ENCODE measurements around the gene SUPT4H1. TPM values are rescaled to one million over a fixed set of nuclear protein-coding genes. Genes with fewer than 3 reads are reported as not detected.

Gene SUPT4H1
- total RNA-seq, 3 donors from 2014 or later (not counting 1 experiment from before 2014, with no cell fraction given): 55.9 to 68.3 (median 68.1) TPM

DNA sequence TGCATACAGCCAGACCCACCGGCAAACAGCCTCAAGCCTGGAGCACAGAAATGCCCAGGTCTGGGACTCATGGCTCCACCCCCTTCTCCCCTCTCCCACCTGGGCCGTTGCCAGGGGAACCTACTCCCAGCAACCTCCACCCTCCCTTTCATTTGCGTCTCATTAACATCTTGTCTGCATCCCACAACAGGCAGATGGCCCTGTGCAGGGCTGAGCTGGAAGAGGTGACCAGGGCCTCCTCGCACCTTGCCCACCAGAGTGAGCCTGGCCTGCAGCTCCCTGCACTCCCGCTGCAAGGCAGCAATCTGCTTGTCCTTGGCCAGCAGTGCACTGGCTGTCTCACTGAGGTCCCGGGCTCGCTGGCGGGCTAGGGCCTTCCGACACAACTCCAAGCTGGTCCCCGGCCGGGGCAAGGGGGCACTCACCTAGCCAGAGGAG is 26.7 kb downstream of the SUPT4H1 start:
- Histone ChIP-seq H3K27me3 (ENCODE audit: control insufficient read depth, insufficient read depth, low read length) (no peaks in the 10 kb centered on the region), H3K36me3 (ENCODE audit: control insufficient read depth, insufficient read depth, low read length) (peaks cover 34% of the 10 kb centered on the region), H3K9me3 (ENCODE audit: control insufficient read depth, insufficient read depth, low read length) (no peaks in the 10 kb centered on the region), H3K27ac (ENCODE audit: low read length) (no peak overlapping the region), H3K4me1 (ENCODE audit: control insufficient read depth, insufficient read depth, low read length) (peaks cover 70% of the 10 kb centered on the region), H3K4me3 (ENCODE audit: low read length) (no peak overlapping the region)
- intact Hi-C loops (cut with micrococcal nuclease): no loop called here
- Mint-ChIP-seq H3K27me3 (ENCODE audit: low read depth in 2 of 2) (no peaks in the 10 kb centered on the region), H3K4me3 (peak overlapping the region; percentile 90), H3K36me3 (peaks cover 10% of the 10 kb centered on the region), H3K9me3 (no peaks in the 10 kb centered on the region), H3K27ac (peak overlapping the region; percentile 87 to 93), H3K4me1 (peaks cover 61 to 68% of the 10 kb centered on the region in 2 donors)
- ATAC-seq (no peak), DNase-seq (no peak)
- WGBS (ENCODE audit: insufficient coverage): 83% methylated on average over 11 of the region's 11 CpGs
- TF ChIP-seq, protein P1, sequence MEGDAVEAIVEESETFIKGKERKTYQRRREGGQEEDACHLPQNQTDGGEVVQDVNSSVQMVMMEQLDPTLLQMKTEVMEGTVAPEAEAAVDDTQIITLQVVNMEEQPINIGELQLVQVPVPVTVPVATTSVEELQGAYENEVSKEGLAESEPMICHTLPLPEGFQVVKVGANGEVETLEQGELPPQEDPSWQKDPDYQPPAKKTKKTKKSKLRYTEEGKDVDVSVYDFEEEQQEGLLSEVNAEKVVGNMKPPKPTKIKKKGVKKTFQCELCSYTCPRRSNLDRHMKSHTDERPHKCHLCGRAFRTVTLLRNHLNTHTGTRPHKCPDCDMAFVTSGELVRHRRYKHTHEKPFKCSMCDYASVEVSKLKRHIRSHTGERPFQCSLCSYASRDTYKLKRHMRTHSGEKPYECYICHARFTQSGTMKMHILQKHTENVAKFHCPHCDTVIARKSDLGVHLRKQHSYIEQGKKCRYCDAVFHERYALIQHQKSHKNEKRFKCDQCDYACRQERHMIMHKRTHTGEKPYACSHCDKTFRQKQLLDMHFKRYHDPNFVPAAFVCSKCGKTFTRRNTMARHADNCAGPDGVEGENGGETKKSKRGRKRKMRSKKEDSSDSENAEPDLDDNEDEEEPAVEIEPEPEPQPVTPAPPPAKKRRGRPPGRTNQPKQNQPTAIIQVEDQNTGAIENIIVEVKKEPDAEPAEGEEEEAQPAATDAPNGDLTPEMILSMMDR (IDR thresholded peaks at IDR 0.05): no peak

DNA sequence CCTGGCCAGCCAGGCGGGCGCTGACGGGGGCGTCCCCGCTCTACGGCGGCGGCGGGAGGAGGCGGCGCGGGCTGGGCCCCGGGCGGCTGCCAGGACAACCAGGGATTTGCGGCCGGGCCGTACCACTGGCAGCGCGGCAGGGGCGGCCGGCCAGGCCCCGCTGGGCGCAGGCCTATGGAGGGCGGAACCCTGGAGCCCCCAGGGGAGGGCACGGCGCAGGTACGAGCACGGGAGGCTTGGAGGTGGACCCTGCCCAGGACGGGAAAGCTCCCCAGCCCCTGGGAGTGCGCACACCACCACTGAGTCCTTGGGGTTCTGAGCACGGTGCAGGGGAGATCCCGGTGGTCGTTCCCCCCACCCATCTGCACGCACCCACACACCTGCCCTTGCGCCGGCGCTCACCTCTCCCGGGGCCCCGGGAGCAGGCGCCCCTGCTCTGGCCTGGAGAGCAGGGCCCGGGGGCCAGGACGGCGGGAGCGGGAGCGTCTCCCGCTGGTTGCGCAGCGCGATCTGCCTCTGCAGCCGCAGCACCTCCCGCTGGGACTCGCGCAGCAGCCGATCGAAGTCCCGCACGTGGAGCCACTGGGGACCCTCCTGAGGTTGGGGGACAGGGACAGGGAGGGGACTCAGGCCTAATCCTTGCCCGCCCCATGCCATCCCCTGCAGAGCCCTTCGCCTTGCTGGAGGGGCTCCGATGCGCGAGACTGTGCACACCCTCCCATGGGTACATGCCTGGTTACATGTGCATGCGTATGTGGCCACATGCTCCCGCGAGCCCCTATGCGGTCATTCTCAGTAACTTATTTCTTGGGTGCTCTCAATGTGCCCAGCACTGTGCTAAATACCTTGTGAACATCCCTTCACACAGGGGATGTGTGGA is 27.4 kb downstream of the SUPT4H1 start:
- no peaks in the 10 kb centered on the region for H3K9me3 Mint-ChIP-seq
- peak overlapping the region; percentile 13 for H3K4me3 ChIP-seq (ENCODE audit: low read length)
- no peaks in the 10 kb centered on the region for H3K27me3 Mint-ChIP-seq (ENCODE audit: low read depth in 2 of 2)
- H3K9me3 ChIP-seq (ENCODE audit: control insufficient read depth, insufficient read depth, low read length): no peaks in the 10 kb centered on the region
- H3K4me1 Mint-ChIP-seq: peaks cover 55 to 61% of the 10 kb centered on the region in 2 donors
- H3K36me3 ChIP-seq (ENCODE audit: control insufficient read depth, insufficient read depth, low read length): peaks cover 34% of the 10 kb centered on the region
- no peaks in the 10 kb centered on the region for H3K27me3 ChIP-seq (ENCODE audit: control insufficient read depth, insufficient read depth, low read length)
- peaks cover 7% of the 10 kb centered on the region for H3K36me3 Mint-ChIP-seq
- WGBS (ENCODE audit: insufficient coverage): 30% methylated on average over 66 of the region's 66 CpGs
- H3K4me3 Mint-ChIP-seq: peak overlapping the region; percentile 90
- TF ChIP-seq, protein P1 (IDR thresholded peaks at IDR 0.05): no peak
- DNase-seq (peak in 1 of 2 donors; percentile 16), ATAC-seq (no peak)
- peaks cover 70% of the 10 kb centered on the region for H3K4me1 ChIP-seq (ENCODE audit: control insufficient read depth, insufficient read depth, low read length)
- H3K27ac Mint-ChIP-seq: peak overlapping the region; percentile 87 to 93
- no peak overlapping the region for H3K27ac ChIP-seq (ENCODE audit: low read length)
- intact Hi-C loops (cut with micrococcal nuclease): no loop called here

DNA sequence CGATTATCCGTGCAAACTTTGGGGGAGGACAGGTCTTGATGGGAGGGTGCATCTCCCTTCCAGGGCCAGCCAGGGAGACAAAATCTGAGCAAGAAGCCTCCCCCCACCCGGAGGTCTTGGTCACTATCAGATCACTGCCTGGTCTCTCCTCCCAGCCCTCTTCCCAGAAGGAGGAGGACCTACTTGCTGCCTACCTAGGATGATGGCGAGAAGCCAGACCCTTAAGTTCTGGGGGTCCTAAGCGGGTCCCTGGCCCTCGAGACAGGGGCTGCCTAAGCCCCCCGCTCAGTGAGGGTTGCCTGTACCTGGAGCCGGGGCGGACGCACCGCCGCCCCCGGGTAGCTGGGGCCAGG is 28.0 kb downstream of the SUPT4H1 start:
- Histone ChIP-seq H3K27me3 (ENCODE audit: control insufficient read depth, insufficient read depth, low read length) (no peaks in the 10 kb centered on the region), H3K4me3 (ENCODE audit: low read length) (no peak overlapping the region), H3K27ac (ENCODE audit: low read length) (no peak overlapping the region), H3K36me3 (ENCODE audit: control insufficient read depth, insufficient read depth, low read length) (peaks cover 40% of the 10 kb centered on the region), H3K4me1 (ENCODE audit: control insufficient read depth, insufficient read depth, low read length) (peaks cover 70% of the 10 kb centered on the region), H3K9me3 (ENCODE audit: control insufficient read depth, insufficient read depth, low read length) (no peaks in the 10 kb centered on the region)
- Mint-ChIP-seq H3K27me3 (ENCODE audit: low read depth in 2 of 2) (no peaks in the 10 kb centered on the region), H3K36me3 (peaks cover 7% of the 10 kb centered on the region), H3K9me3 (no peaks in the 10 kb centered on the region), H3K4me1 (peaks cover 49 to 55% of the 10 kb centered on the region in 2 donors), H3K27ac (peak overlapping the region; percentile 56 to 67), H3K4me3 (no peak overlapping the region)
- no peak for DNase-seq
- TF ChIP-seq, protein P1 (IDR thresholded peaks at IDR 0.05): no peak
- intact Hi-C loops (cut with micrococcal nuclease): no loop called here
- ATAC-seq: no peak
- WGBS (ENCODE audit: insufficient coverage): 48% methylated on average over 11 of the region's 13 CpGs
